OCI-LY7 (cell line): ENCODE measurements around the gene TRIM71. TPM values are rescaled to one million over a fixed set of nuclear protein-coding genes. Genes with fewer than 3 reads are reported as not detected.

ENCODE experiments used
- BruUV-seq: library from RNA; stranded (reverse); fragments of 400-500 nt; replicated peaks from 2 replicates; lab custom pipeline; 2021; lab: Mats Ljungman, UMichigan
- CTCF ChIA-PET: fragments of 300-600 bp; sonication (Branson Sonifier 250); formaldehyde crosslinking; loops from one replicate; lab custom pipeline; 2022; ENCODE audit warnings: antibody characterized with exemption; ENCODE audit not compliant: unreplicated experiment; lab: Charles Lee
- POLR2A ChIA-PET: fragments of 300-600 bp; sonication (Branson Sonifier 250); formaldehyde crosslinking; loops from one replicate; lab custom pipeline; 2022; ENCODE audit warnings: antibody characterized with exemption; lab: Charles Lee
- DNase-seq: peaks from one replicate; pipeline ENCODE4 v3.0.0-alpha.2; 2015; ENCODE audit warnings: low spot score
- H2AFZ ChIP-seq: fragments of 200-600 bp; sonication (generic), shearing (Covaris generic); 2 replicates; pipeline ENCODE4 v1.6.1; 2014; ENCODE audit warnings: mild to moderate bottlenecking, antibody characterized with exemption, low read length, moderate library complexity
- H3K27ac ChIP-seq: fragments of 200-600 bp; sonication (generic); 2 replicates; pipeline ENCODE4 v1.5.1; 2014; ENCODE audit warnings: mixed run types, low read depth, mild to moderate bottlenecking, moderate library complexity, low read length, inconsistent platforms; ENCODE audit not compliant: poor library complexity, severe bottlenecking
- H3K36me3 ChIP-seq: fragments of 200-600 bp; sonication (generic); 2 replicates; pipeline ENCODE4 v1.6.1; 2014; ENCODE audit warnings: mild to moderate bottlenecking, antibody characterized with exemption, low read length, moderate library complexity, mixed read lengths; ENCODE audit not compliant: insufficient read depth
- H3K4me1 ChIP-seq: fragments of 200-600 bp; sonication (generic); 2 replicates; pipeline ENCODE4 v1.5.1; 2014; ENCODE audit warnings: mild to moderate bottlenecking, low read length; ENCODE audit not compliant: insufficient read depth, poor library complexity, severe bottlenecking
- H3K4me2 ChIP-seq: fragments of 200-600 bp; sonication (generic); 2 replicates; pipeline ENCODE4 v1.6.1; 2014; ENCODE audit warnings: mild to moderate bottlenecking, low read length
- H3K4me3 ChIP-seq: fragments of 200-600 bp; sonication (generic); 2 replicates; pipeline ENCODE4 v1.5.1; 2014; ENCODE audit warnings: mild to moderate bottlenecking, low read depth, low read length; ENCODE audit not compliant: poor library complexity, severe bottlenecking
- H3K79me2 ChIP-seq: fragments of 200-600 bp; sonication (generic); 2 replicates; pipeline ENCODE4 v1.6.1; 2016; ENCODE audit warnings: low read depth, mild to moderate bottlenecking, low read length, moderate library complexity, mixed read lengths; ENCODE audit not compliant: insufficient read depth
- H3K9me2 ChIP-seq: fragments of 200-600 bp; sonication (generic); 2 replicates; pipeline ENCODE4 v1.6.1; 2016; ENCODE audit warnings: mild to moderate bottlenecking, low read length, mixed read lengths; ENCODE audit not compliant: insufficient read depth
- H3K9me3 ChIP-seq: fragments of 200-600 bp; sonication (generic); 2 replicates; pipeline ENCODE4 v1.6.1; 2014; ENCODE audit warnings: mild to moderate bottlenecking, mixed run types, low read length, mixed read lengths
- H4K20me1 ChIP-seq: fragments of 200-600 bp; sonication (generic); 2 replicates; pipeline ENCODE4 v1.6.1; 2014; ENCODE audit warnings: mild to moderate bottlenecking, antibody characterized with exemption, low read length, moderate library complexity, mixed read lengths; ENCODE audit not compliant: insufficient read depth
- CTCF ChIP-seq: fragments of 200-600 bp; sonication (generic); conservative IDR thresholded peaks from 2 replicates; pipeline ENCODE4 v1.5.1; 2014; ENCODE audit warnings: mild to moderate bottlenecking, antibody characterized with exemption, low read length, moderate library complexity, mixed read lengths
- EZH2phosphoT487 ChIP-seq: fragments of 200-600 bp; sonication (generic); IDR thresholded peaks from 2 replicates; pipeline ENCODE4 v1.6.1; 2018; ENCODE audit warnings: low read depth, borderline replicate concordance, mild to moderate bottlenecking, mixed run types, antibody characterized with exemption, low read length, moderate library complexity, mixed read lengths
- intact Hi-C: fragments of 100-400 bp; cut with micrococcal nuclease; formaldehyde crosslinking; loops from one replicate; pipeline ENCODE4 v1.10.0; 2022; ENCODE audit not compliant: unreplicated experiment
- total RNA-seq, 2 experiments: library from RNA; depleted of rRNA in 1 of 2; stranded (reverse); fragments of >200 nt in 1 of 2; shearing (Covaris generic) in 1 of 2; gene quantifications; 2 replicates each; pipeline ENCODE4 v1.2.3, GENCODE V29; 2014 to 2022

TRIM71 gene
- total RNA-seq, 2 experiments from 2014 or later, result not detected

- no peaks in the 10 kb centered on the region for H3K9me3 ChIP-seq
- no peaks in the 10 kb centered on the region for H4K20me1 ChIP-seq
- H3K4me2 ChIP-seq, result peak overlapping the region; percentile 25; the same call in 1 of the 2 replicates
- H3K9me2 ChIP-seq, result no peaks in the 10 kb centered on the region
- H3K4me1 ChIP-seq, result peaks cover 4% of the 10 kb centered on the region
- BruUV-seq, result no TSS peak
- H3K36me3 ChIP-seq, result no peaks in the 10 kb centered on the region
- intact Hi-C loops, result no loop called here
- no peak for TF ChIP-seq CTCF
- TF ChIP-seq EZH2phosphoT487, result no peak
- ChIA-PET POLR2A (interaction anchor here (0.6 kb wide), 1 partner anchor 1028 kb away, joined by 5 read pairs; no protein-coding TSS in a partner anchor), CTCF (no interaction called here)
- no peak for DNase-seq
- peak overlapping the region; percentile 40 for H3K4me3 ChIP-seq
- peak overlapping the region; percentile 69; the same call in 1 of the 2 replicates for H2AFZ ChIP-seq
- no peaks in the 10 kb centered on the region for H3K79me2 ChIP-seq
- no peak overlapping the region for H3K27ac ChIP-seq
These were observed 1.1 kb upstream of the TRIM71 start for GRCh38 chr3:32816439-32817256.

GRCh38 chr3:32817257-32817557 lies 590 bp upstream of the TRIM71 start:
- Histone ChIP-seq H3K4me1 (peaks cover 4% of the 10 kb centered on the region), H3K79me2 (no peaks in the 10 kb centered on the region), H3K4me3 (no peak overlapping the region), H3K9me3 (no peaks in the 10 kb centered on the region), H3K9me2 (no peaks in the 10 kb centered on the region), H3K36me3 (no peaks in the 10 kb centered on the region), H2AFZ (no peak overlapping the region), H3K4me2 (no peak overlapping the region), H3K27ac (no peak overlapping the region), H4K20me1 (no peaks in the 10 kb centered on the region)
- ChIA-PET CTCF (no interaction called here), POLR2A (no interaction called here)
- no peak for DNase-seq
- intact Hi-C loops, result no loop called here
- no peak for TF ChIP-seq EZH2phosphoT487
- TF ChIP-seq CTCF, result no peak
- BruUV-seq, result no TSS peak

GRCh38 chr3:32818229-32818969 lies 602 bp downstream of the TRIM71 start:
- H3K27ac ChIP-seq, result no peak overlapping the region
- no peaks in the 10 kb centered on the region for H3K79me2 ChIP-seq
- no peaks in the 10 kb centered on the region for H3K9me2 ChIP-seq
- DNase-seq, result no peak
- H3K4me1 ChIP-seq, result peaks cover 4% of the 10 kb centered on the region
- POLR2A ChIA-PET, result no interaction called here
- CTCF ChIA-PET, result no interaction called here
- no peaks in the 10 kb centered on the region for H4K20me1 ChIP-seq
- H3K9me3 ChIP-seq, result no peaks in the 10 kb centered on the region
- H2AFZ ChIP-seq, result no peak overlapping the region
- no peaks in the 10 kb centered on the region for H3K36me3 ChIP-seq
- intact Hi-C loops, result no loop called here
- TF ChIP-seq CTCF (no peak), EZH2phosphoT487 (no peak)
- BruUV-seq, result no TSS peak
- no peak overlapping the region for H3K4me3 ChIP-seq
- H3K4me2 ChIP-seq, result no peak overlapping the region
